NOMO-1 treated with dmso at 0.1 percent for 144 hours (cell line): Measurements from ENCODE around the gene USP46.

Source experiments
- DNase-seq: peaks from one replicate; lab custom pipeline; 2025; ENCODE audit not compliant: unreplicated experiment; lab: John Stamatoyannopoulos, UW

USP46 gene

GRCh38 chr4:52622564-52622963, 36.5 kb downstream of the USP46 start:
- DNase-seq = no peak

- DNase-seq = no peak
Measured at GRCh38 chr4:52621567-52621966, 37.5 kb downstream of the USP46 start.

GRCh38 chr4:52619591-52619931, 39.5 kb downstream of the USP46 start:
- DNase-seq = no peak

- DNase-seq = no peak
Measured at GRCh38 chr4:52618795-52619590, 40.1 kb downstream of the USP46 start.

GRCh38 chr4:52617336-52618020, 41.6 kb downstream of the USP46 start:
- DNase-seq = no peak

GRCh38 chr4:52614241-52614640, 44.9 kb downstream of the USP46 start:
- DNase-seq = no peak

- no peak for DNase-seq
Measured at GRCh38 chr4:52612341-52612740, 46.8 kb downstream of the USP46 start.

- no peak for DNase-seq
Measured at GRCh38 chr4:52611030-52611555, 48.0 kb downstream of the USP46 start.

GRCh38 chr4:52606726-52607125, 52.4 kb downstream of the USP46 start:
- no peak for DNase-seq

- no peak for DNase-seq
Measured at GRCh38 chr4:52606040-52606439, 53.1 kb downstream of the USP46 start.

- DNase-seq = no peak
Measured at GRCh38 chr4:52604215-52604614, 54.9 kb downstream of the USP46 start.

- DNase-seq = no peak
Measured at GRCh38 chr4:52600275-52600674, 58.8 kb downstream of the USP46 start.

GRCh38 chr4:52595001-52595400, 64.1 kb downstream of the USP46 start:
- no peak for DNase-seq

- DNase-seq = no peak
Measured at GRCh38 chr4:52592287-52592686, 66.8 kb downstream of the USP46 start.

GRCh38 chr4:52588771-52589591, 70.1 kb downstream of the USP46 start:
- DNase-seq = no peak

GRCh38 chr4:52588097-52588496, 71.0 kb downstream of the USP46 start:
- DNase-seq = no peak

- DNase-seq = no peak
Measured at GRCh38 chr4:52586069-52586468, 73.0 kb downstream of the USP46 start.

GRCh38 chr4:52585379-52585778, 73.7 kb downstream of the USP46 start:
- DNase-seq = no peak

GRCh38 chr4:52579602-52580272, 79.4 kb downstream of the USP46 start:
- no peak for DNase-seq

GRCh38 chr4:52578951-52579350, 80.2 kb downstream of the USP46 start:
- no peak for DNase-seq

- no peak for DNase-seq
Measured at GRCh38 chr4:52577624-52577962, 81.5 kb downstream of the USP46 start.
